ENCODE results near the gene LSS.

The LSS gene

GRCh38 chr21:46149205-46149901 is 79.2 kb downstream of the LSS start:
- intact Hi-C loops (cut with DNase I) = loop anchor here (10.0 kb wide), 1 partner anchor 175 kb away; the partner anchor contains the start of genes C21orf58 and PCNT
- DNase-seq = peak in 6 of 10 donors; percentile 3 to 66 (median 39)

- DNase-seq = peak in 2 of 10 donors; percentile 4 to 38
- intact Hi-C loops (cut with DNase I) = loop anchor here (10.0 kb wide), 1 partner anchor 177 kb away; the partner anchor contains the start of genes C21orf58 and PCNT
These were observed 80.5 kb downstream of the LSS start for GRCh38 chr21:46148106-46148505.

- DNase-seq = peak in 6 of 10 donors; percentile 8 to 86 (median 58)
- intact Hi-C loops (cut with DNase I) = loop anchor here (10.0 kb wide), 1 partner anchor 177 kb away; the partner anchor contains the start of genes C21orf58 and PCNT
These were observed 81.1 kb downstream of the LSS start for GRCh38 chr21:46147429-46147828.

- intact Hi-C loops (cut with DNase I) = loop anchor here (10.0 kb wide), 1 partner anchor 178 kb away; the partner anchor contains the start of genes C21orf58 and PCNT
- peak in 5 of 10 donors; percentile 1 to 82 (median 37) for DNase-seq
These were observed 81.7 kb downstream of the LSS start for GRCh38 chr21:46146856-46147255.

- DNase-seq = peak in 5 of 10 donors; percentile 3 to 85 (median 70)
- intact Hi-C loops (cut with DNase I) = loop anchor here (10.0 kb wide), 1 partner anchor 179 kb away; the partner anchor contains the start of genes C21orf58 and PCNT
These were observed 82.5 kb downstream of the LSS start for GRCh38 chr21:46145840-46146691.

GRCh38 chr21:46145159-46145839 is 83.3 kb downstream of the LSS start:
- intact Hi-C loops (cut with DNase I) = loop anchor here (10.0 kb wide), 1 partner anchor 180 kb away; the partner anchor contains the start of genes C21orf58 and PCNT
- peak in 5 of 10 donors; percentile 5 to 83 (median 70) for DNase-seq

GRCh38 chr21:46144464-46145070 is 84.0 kb downstream of the LSS start:
- DNase-seq = peak in 3 of 10 donors; percentile 47 to 83 (median 77)
- intact Hi-C loops (cut with DNase I) = loop anchor here (5.0 to 10.0 kb wide), 2 partner anchors 143 to 180 kb away; partner anchors contain the start of genes C21orf58, MCM3AP, PCNT and YBEY

- DNase-seq = peak in 4 of 10 donors; percentile 24 to 54 (median 36)
- intact Hi-C loops (cut with DNase I) = loop anchor here (2.0 to 10.0 kb wide), 3 partner anchors 86 to 182 kb away; partner anchors contain the start of genes C21orf58, LSS, MCM3AP and PCNT
These were observed 85.7 kb downstream of the LSS start for GRCh38 chr21:46142582-46143473.

- peak in 3 of 10 donors; percentile 47 to 75 (median 74) for DNase-seq
- intact Hi-C loops (cut with DNase I) = loop anchor here (2.0 to 10.0 kb wide), 3 partner anchors 87 to 183 kb away; partner anchors contain the start of genes C21orf58, LSS, MCM3AP and PCNT
These were observed 86.6 kb downstream of the LSS start for GRCh38 chr21:46141767-46142581.

- intact Hi-C loops (cut with DNase I) = loop anchor here (5.0 to 10.0 kb wide), 2 partner anchors 147 to 184 kb away; partner anchors contain the start of genes C21orf58, MCM3AP, PCNT and YBEY
- DNase-seq = peak in 2 of 10 donors; percentile 41 to 57
These were observed 88.1 kb downstream of the LSS start for GRCh38 chr21:46140352-46141003.

GRCh38 chr21:46139686-46140085 is 88.9 kb downstream of the LSS start:
- intact Hi-C loops (cut with DNase I) = loop anchor here (5.0 to 10.0 kb wide), 2 partner anchors 148 to 185 kb away; partner anchors contain the start of genes C21orf58, MCM3AP, PCNT and YBEY
- peak in 1 of 10 donors; percentile 64 for DNase-seq

GRCh38 chr21:46138383-46138970 is 90.1 kb downstream of the LSS start:
- no peak for DNase-seq
- intact Hi-C loops (cut with DNase I) = no loop called here

Measured in posterior cingulate gyrus (tissue), 11 donors.